ENCODE data around the gene SRC.

GRCh38 chr20:37362231-37362792, 16.4 kb downstream of the SRC start:
- TF ChIP-seq EP300 (IDR thresholded peaks at IDR 0.05), result no peak
- TF ChIP-seq CTCF (IDR thresholded peaks at IDR 0.05), result no peak

Measured in tibial nerve (tissue), 4 donors.